AG04449 (cell line): ENCODE data around the gene CEP72.

Experiments used
- CTCF ChIA-PET: fragments of 350-600 bp; formaldehyde crosslinking; extraction: SDS; loops from one replicate; lab custom pipeline; 2021; ENCODE audit warnings: antibody characterized with exemption; lab: Yijun Ruan, JAX
- POLR2A ChIA-PET: fragments of 400-600, 350-600 bp; formaldehyde crosslinking; extraction: SDS; loops from one replicate; lab custom pipeline; 2020; ENCODE audit warnings: antibody characterized with exemption, inconsistent platforms; lab: Yijun Ruan, JAX
- DNase-seq: peaks from one replicate; pipeline ENCODE4 v3.0.0-alpha.2; 2010; ENCODE audit warnings: low read depth, low spot score
- H3K4me3 ChIP-seq: 2 replicates; pipeline ENCODE4 v1.5.1; 2011; ENCODE audit warnings: low read depth, mild to moderate bottlenecking, control low read depth, low read length
- TF ChIP-seq, protein P1 (sequence below): IDR thresholded peaks from one replicate; pipeline ENCODE4 v1.5.1; 2011; ENCODE audit warnings: mild to moderate bottlenecking, moderate library complexity, low read length, control low read depth, inconsistent platforms; ENCODE audit not compliant: insufficient read depth; ENCODE audit errors: missing control alignments

CEP72 gene

DNA sequence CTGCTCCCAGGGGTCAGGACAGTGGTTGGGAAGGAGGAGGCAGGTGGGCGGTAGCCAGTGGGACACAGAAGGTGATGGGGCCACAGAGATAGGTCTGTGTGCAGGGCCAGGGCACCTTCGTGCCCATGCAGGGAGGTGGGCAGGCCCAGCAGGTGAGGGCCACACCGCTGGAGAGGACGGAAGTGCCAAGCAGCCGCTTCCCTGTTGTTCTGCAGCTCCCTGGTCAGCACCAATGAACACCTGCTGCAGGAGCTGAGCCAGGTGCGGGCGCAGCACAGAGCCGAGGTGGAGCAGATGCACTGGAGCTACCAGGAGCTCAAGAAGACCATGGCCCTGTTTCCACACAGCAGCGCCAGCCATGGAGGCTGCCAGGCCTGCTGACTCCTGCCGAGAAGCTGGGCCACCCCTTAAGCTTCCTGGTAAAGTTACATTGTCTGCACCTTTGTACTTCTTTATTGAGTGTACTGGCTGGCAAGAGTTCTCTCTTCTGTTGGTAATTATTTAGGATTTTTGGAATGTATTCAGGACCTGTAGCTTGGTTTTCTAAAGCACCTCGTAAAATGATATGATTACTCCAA lies 40.7 kb downstream of the CEP72 start:
- ChIA-PET POLR2A (no interaction called here), CTCF (interaction anchor here (1.0 to 2.4 kb wide), 4 partner anchors 10 to 252 kb away, joined by 3 to 9 read pairs (median 6); no protein-coding TSS in a partner anchor)
- no peak overlapping the region for H3K4me3 ChIP-seq
- no peak for DNase-seq
- TF ChIP-seq, protein P1, sequence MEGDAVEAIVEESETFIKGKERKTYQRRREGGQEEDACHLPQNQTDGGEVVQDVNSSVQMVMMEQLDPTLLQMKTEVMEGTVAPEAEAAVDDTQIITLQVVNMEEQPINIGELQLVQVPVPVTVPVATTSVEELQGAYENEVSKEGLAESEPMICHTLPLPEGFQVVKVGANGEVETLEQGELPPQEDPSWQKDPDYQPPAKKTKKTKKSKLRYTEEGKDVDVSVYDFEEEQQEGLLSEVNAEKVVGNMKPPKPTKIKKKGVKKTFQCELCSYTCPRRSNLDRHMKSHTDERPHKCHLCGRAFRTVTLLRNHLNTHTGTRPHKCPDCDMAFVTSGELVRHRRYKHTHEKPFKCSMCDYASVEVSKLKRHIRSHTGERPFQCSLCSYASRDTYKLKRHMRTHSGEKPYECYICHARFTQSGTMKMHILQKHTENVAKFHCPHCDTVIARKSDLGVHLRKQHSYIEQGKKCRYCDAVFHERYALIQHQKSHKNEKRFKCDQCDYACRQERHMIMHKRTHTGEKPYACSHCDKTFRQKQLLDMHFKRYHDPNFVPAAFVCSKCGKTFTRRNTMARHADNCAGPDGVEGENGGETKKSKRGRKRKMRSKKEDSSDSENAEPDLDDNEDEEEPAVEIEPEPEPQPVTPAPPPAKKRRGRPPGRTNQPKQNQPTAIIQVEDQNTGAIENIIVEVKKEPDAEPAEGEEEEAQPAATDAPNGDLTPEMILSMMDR: no peak

GRCh38 chr5:654071-654778 lies 42.1 kb downstream of the CEP72 start:
- no peak overlapping the region for H3K4me3 ChIP-seq
- POLR2A ChIA-PET: no interaction called here
- TF ChIP-seq, protein P1: no peak
- CTCF ChIA-PET: interaction anchor here (1.5 to 2.4 kb wide), 3 partner anchors 11 to 17 kb away, joined by 4 to 9 read pairs (median 8); no protein-coding TSS in a partner anchor
- DNase-seq: no peak

GRCh38 chr5:655406-655805 lies 43.3 kb downstream of the CEP72 start:
- CTCF ChIA-PET: interaction anchor here (5.5 kb wide), 1 partner anchor 15 kb away, joined by 58 read pairs; no protein-coding TSS in a partner anchor
- POLR2A ChIA-PET: no interaction called here
- DNase-seq: no peak
- TF ChIP-seq, protein P1: no peak
- H3K4me3 ChIP-seq: no peak overlapping the region

GRCh38 chr5:657570-657969 lies 45.4 kb downstream of the CEP72 start:
- DNase-seq: peak; percentile 21
- CTCF ChIA-PET: interaction anchor here (5.5 kb wide), 1 partner anchor 13 kb away, joined by 58 read pairs; no protein-coding TSS in a partner anchor
- TF ChIP-seq, protein P1: no peak
- H3K4me3 ChIP-seq: no peak overlapping the region
- POLR2A ChIA-PET: no interaction called here

- ChIA-PET POLR2A (no interaction called here), CTCF (interaction anchor here (5.5 kb wide), 1 partner anchor 12 kb away, joined by 58 read pairs; no protein-coding TSS in a partner anchor)
- TF ChIP-seq, protein P1: no peak
- DNase-seq: no peak
- H3K4me3 ChIP-seq: no peak overlapping the region
Observed at GRCh38 chr5:658103-658502, 46.0 kb downstream of the CEP72 start.
